ENCODE measurements around the gene TIPARP.

- TF ChIP-seq CTCF (IDR thresholded peaks at IDR 0.05), result no peak
- no peak for TF ChIP-seq POLR2A (IDR thresholded peaks at IDR 0.05)
Observed at GRCh38 chr3:156638271-156638670, 36.1 kb upstream of the TIPARP start.

Measured in right lobe of liver (tissue), 4 donors.